Hematopoietic multipotent progenitor cell treated with erythropoietin and hydrocortisone succinate and interleukin-3 and kit ligand, for 8 days (in vitro differentiated cells): ENCODE results near the gene FAM3B.

ENCODE experiments used
- DNase-seq: peaks from one replicate; pipeline ENCODE4 v3.0.0-alpha.2; 2015

The FAM3B gene

DNA sequence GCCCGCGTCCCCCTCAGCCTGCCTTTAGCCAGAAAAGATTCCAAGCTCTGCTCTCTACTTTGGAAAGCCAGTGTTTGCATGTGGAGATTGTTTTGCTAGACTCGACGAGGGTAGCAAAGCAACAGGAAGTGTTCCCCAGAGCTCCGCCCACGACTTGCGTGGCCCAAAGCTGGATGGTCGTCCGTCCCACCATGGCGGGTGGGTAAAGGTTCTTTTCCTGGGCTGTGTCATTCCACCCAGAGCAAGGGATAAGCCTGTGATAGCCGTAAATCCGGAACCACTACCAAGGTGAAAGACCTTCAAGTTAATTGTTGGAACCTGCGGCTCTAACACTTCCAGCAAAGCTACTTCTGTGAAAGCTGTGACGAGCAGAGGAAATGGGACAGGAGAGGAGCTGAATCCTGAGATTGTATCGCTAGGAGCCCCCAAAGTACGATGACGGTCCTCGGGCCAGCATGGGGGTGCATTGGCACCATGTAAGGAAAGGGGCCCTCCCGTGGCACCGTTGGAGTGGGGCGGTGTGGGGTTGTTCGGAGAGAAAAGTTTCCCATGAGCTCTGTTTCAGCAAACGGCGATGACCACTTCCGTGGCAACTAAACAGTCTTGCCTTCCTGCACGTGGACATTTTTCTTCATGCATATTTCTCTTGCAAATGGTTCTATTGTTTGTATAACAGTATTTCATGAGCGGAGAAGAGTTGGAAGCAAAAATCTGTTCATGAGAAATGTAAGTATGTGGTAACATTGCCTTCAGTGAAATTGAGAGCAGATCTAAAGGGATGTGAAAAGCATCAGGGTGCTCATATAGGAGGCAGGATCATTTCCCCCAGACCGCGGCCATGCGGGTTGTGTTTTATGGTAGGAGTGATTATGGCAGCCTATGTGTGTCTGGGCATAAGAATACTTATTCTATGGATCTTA lies 53.6 kb downstream of the FAM3B start:
- DNase-seq, result no peak

DNA sequence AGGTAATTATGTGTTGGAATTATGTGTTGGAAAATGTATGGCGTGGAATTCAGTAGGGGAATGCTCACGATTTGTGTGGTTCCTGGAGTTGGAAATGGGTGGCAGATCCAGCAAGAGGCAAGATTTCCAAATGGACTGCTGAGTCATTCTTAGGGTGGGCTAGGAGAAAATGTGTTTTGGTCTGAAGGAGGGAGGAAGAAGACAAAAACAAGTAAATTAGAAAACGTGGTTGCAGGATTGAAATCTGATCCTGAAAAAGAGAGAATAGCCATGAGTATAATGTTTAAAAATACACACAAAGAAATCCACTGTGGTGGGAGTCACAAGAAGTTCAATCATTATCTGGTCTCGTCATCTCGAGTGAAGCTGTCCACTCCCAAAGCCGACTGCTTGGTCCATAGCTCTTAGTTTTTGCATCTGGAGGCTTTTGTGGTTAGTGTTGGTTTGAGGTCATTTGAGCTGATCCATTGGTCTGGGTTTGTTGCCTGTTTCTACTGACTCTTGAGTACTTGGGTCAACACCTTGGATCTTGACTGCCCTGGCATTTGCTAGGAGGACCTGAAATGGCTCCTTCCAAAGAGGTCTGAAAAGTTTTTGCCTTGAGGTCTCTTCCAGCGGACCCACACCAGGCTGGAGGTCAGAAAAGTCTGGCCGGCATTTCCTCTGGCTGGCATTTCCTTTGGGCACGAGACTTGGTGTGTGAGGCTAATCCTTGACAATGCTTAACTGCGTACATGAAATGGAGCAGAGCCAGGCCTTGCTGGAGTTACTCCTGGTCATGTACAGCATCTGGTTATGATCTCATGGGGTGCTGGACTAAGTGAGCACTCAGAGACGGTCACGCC lies 54.5 kb downstream of the FAM3B start:
- no peak for DNase-seq

DNA sequence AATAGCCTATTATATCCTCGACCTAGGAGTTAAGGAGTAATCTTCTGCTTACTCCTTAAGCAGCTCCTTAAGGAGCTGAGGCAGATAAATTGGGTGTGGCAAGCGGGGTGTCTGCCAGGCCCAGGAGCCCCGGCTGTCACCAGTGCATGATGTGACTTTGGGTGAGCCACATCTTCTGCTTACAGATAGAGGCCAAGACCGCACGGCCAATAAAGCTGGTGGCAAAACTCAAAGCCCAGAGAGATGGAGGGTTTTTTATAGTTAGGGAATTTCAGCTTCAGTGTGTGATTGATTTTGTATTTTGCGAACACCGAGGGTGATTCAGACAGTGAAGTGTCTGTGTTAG lies 55.1 kb downstream of the FAM3B start:
- peak; percentile 6 for DNase-seq

DNA sequence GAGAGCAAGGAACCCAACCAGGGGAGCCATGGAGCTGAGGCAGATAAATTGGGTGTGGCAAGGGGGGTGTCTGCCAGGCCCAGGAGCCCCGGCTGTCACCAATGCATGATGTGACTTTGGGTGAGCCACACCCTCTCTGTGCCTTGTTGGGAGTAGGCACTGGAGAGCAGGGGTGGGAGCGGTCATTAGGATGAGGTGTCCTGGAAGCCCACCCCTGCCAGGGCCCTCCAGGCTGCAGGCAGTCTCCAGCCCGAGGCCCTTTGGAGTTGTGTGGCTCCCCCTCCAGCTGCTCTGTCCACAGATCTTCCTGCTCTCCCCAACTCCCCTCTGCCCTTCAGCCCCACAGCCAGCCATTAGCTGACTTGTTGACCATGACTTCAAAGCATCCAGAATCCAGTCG lies 56.7 kb downstream of the FAM3B start:
- peak; percentile 10 for DNase-seq

DNA sequence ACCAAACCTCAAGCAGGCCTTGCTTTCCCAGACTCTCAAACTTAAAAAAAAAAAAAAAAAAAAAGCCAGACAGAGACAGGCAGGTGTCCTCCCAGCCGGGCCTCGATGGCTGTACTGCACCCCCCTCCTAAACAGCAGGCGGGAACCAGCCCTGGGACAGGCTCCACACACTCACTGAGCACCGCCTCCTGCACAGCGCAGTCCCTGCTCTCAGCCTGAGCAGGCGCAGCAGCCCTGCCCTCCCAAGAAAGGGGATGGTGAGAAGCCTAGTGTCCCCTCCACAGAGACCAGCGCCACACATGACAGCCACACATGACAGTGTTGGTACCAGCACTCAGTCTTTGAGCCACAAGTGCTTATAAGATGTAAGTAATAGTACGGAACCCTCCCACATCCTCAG lies 57.2 kb downstream of the FAM3B start:
- no peak for DNase-seq

DNA sequence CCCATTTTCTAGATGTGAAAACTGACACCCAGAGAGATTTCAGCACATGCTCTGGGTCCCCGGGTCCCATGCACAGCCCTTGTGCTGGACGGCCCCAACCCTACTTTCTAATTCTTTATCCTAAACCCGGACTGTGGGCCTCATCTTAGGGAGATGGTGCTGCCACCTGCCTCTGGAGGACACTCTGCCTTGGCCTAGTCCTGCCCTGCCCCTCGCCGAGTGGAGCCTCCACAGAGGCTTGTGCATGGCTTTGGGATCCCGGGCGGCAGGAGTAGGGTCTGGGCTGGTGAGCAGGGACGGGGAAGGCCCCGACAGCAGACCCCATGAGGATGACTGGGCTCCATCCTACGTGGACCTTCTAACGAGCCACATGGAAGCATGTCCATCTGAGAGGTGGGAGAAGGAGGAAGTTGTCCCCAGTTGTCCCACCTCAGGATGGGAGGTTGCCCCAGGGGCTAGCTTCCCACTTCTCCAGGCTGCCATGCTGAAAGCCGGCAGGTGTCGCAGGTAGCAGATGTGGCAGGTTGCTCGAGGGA lies 57.6 kb downstream of the FAM3B start:
- DNase-seq, result no peak

DNA sequence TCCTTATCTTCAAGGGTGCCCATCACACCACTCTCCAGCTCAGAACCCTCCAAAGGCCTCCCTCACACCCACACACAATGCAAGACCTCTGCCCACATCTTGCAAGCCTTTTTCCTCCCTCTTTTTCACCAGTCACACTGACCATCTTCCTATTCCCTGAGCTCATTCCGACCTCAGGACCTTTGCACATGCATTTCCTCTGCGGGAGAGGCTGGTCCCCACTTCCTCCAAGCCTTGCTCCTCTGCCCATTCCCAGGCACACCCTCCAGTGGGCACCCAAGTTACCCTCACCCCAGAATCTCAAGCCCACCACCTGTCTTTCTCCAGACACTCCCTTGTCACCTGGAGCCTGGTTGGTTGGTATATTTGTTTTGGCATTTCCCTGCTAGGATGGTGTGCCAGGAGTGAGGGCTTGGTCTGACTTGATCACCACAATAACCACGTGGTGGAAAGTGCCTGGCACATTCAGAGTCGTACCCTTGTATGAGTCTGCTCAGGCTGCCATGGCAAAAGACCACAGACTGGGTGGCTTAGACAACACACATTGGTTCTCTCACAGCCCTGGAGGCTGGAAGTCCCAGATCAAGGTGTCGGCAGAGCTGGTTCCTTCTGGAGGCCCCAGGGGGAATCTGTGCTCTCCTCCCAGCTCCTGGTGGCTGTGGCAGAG lies 58.4 kb downstream of the FAM3B start:
- no peak for DNase-seq

DNA sequence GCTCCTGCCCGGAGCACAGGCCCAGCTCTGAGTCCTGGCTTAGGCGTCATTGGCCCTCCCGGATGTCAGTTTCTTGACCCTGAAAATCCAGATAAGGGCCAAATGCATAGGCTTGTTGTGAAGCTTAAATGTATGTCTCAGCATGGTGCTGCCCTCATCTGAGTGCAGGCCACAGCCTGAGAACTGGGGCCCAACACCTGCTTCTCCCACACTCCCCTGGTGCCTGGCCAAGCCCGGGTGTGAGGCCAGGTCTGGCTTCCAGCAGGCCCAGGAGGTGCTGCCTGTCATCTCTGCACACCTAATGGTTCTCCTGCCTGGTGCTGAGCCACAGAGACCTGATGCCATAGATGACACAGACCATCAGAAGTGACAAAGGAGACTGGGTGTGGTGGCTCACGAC lies 59.3 kb downstream of the FAM3B start:
- no peak for DNase-seq

DNA sequence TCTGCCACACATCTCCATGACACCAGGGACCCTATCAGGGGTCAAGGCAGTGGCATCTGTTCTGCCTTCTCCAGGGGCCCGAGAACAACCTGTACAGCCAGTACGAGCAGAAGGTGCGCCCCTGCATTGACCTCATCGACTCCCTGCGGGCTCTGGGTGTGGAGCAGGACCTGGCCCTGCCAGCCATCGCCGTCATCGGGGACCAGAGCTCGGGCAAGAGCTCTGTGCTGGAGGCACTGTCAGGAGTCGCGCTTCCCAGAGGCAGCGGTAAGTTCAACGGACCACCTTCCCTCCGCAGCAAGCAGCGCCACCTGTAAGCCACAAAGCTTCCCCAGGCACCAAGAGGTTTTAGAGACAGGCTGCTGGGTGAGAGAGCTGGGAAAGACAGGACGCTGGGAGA lies 61.1 kb downstream of the FAM3B start:
- DNase-seq, result no peak

DNA sequence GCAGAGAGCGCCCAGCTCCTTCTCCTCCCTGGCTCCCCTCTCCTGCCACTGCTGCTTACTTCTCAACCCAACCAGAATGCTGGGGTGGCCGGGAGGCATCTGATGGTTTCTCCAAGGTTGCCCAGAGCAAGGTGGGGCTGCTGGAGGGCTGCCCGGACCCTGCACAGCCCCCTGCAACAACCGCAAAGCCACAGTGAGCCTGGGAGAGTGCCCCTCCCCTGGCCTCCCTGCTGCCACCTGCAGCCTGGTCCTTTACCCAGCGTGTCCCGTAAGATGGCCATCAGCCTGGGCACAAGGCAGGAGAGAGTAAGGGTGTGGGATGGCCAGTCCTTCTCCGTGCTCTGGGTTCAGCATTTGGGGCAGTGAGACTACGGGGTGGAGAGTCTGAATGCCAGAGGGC lies 62.2 kb downstream of the FAM3B start:
- DNase-seq, result no peak

DNA sequence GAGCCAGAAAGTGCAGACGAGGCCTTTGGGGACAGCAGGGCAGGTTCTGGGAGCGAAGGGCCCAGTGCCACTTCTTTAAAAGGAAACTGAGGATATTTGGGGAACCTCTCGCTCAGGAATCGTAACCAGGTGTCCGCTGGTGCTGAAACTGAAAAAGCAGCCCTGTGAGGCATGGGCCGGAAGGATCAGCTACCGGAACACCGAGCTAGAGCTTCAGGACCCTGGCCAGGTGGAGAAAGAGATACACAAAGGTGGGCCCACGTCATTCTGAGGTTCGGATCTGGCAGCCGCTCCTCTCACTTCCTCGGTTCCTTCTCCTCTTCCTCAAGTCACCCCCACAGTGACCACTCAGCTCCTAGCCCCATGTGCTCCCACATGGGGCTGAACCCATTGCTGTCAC lies 63.3 kb downstream of the FAM3B start:
- DNase-seq, result no peak

DNA sequence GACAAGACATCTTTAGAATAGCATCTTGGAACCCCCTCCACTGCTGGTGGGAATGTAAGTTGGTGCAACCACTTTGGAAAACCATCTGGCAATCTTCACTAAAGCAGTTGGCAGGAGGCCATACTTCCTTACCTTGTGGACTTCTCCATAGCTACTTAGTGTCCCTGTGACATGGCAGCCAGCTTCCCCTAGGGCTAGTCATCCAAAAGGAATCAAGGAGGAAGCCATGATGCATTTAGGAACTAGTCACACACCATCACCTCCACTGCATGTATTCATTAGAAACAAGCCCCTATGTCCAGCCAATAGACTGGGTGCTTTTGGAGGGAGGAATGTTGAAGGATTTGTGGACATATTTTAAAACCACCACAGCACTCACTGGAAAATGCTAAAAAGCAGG lies 65.1 kb downstream of the FAM3B start:
- no peak for DNase-seq

DNA sequence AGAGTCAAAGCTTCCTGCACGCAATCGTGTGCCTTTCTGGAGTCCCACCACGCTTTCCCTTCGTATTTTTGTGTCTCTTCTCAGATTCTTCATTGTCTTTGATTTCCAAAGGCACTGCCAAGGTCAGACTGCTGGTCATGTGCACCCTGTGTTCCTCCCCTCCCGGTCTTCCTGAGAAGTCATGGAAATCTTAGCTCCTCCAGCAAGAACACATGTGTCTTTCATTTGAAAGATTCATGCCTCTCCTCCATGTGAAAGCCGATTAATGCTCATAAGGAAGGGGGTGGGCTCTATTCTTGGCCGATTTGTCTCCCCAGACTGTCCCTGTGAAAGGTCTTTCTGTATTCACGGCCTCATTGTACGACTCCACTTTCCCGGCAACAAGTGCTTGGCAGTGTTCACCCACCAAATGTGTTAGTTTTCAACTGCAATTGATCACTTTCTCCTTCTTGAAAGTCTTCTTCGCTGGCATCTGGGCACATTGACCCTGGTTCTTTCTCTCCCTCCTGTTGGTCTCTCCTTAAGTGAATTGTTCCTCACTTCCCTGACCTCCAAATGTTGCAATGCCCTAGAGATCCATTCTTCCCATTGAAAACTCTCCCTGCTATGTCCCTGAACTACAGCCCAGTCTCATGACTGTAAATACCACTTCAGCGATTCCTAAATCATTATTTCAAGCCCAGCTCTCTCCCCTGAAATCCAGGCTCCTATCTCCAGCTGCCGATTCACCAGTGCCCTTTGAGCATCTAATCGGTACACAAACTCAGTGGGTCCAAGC lies 70.6 kb downstream of the FAM3B start:
- no peak for DNase-seq

DNA sequence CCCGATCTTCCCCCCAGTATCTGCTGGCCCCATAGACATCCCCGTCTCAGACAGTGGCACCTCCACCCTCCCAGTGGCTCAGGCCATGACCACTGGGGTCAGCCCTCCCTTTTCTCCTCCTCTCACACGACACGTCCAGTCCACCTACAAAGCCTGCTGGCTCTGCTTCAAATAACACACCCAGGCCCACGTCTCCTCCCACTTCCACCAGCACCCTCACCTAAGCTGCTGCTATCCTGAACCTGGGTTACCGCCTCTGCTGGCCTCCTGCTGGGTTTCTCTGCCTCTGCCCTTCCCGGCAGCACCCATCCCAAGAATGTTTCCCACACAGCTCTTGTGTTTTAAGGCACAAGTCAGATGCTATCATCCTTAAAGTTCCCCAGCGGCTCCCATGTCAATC lies 71.2 kb downstream of the FAM3B start:
- DNase-seq, result no peak

DNA sequence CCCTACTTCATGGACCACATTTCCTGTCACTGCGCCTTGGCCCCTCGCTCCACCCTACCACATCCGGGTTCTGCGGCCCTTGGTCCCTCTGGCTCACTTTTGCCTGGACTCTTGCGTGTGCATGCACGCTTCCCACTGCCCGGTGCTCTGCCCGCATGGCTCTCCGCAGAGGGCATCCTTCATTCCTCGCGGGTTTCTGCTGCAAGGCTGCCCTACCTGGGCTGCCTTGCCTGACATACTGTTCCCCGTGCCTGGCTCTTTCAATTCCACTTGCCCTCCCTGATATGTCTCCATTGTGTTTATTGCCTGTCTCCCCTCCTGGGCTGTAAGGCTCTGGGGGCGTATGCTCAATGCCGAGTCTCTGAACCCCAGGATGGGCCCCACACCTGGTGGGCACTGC lies 71.7 kb downstream of the FAM3B start:
- DNase-seq, result no peak

DNA sequence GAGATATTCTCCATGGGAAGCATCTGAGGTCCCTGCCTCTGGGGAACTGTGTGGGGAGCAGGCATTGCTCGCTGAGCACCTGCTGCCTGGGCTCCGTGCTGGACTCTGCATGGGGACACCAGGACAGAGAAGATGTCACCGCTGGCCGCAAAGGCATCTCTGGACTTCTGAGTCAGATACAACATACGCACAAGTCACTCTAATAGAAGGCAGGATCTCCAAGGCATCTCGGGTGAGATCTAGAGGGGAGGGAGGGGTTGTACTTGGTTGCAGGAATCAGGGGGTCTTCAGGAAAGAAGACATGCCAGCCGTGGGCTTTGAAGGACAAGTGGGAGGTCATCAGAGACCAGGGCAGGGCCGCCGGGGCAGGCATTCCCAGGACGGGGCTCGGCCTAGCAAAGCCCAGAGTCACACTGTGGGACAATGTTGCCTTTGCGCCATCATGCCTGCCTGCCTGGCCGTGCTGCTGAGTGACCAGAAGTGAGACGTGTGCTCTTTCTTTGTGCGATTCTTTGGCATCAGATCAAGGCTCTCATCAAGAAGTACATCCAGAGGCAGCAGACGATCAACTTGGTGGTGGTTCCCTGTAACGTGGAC lies 73.5 kb downstream of the FAM3B start:
- DNase-seq, result no peak

DNA sequence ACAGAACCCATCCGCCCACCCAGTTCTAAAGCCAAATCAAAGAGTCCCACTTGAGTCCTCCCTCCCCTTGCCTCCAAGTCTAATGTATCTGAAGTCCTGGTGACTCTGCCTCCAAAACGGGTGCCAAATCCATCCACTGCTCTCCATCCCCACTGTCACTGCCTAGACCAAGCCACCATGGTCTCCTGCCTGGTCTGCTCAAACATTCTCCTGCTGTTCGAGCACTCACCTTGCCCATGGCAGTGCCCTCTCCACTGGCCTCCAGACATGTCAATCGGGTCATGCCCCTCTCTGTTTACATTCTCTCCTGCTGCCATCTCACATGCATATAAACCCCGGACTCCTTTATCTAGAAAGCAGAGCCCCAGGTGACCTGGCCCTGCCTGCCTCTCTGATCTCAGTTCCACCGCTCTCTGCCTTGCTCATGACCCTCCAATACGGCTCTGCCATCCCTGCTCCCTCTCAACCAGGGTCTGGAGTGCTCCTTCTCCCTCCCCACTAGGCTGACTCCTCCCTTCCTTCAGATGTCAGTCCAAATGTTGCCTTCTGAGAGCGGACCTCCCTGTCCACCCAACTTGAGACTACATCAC lies 77.4 kb downstream of the FAM3B start:
- DNase-seq, result no peak

DNA sequence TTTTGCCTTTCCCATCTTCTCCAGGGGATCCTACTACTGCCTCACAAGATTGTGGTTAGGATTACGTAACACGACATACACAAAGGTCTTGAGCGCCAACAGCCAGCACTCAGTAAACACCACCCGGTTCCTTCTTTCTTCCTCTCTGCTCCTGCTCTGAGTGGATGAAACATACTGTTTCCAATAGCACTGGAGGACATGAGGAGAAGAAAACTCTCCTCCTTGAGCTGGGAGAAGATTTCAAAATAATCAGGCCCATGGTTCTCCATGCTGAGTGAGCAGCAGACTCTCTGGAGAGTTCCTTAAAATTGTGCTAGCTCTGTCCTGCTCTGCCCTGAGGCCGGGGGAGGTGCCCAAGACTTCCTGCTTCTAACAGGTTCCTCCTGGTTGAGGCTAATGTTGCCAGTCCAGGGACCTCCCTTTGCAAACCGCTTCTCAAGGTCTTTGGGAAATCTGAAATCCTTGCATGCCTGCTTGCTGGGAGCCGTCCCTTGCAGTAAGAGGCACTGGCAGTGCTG lies 80.0 kb downstream of the FAM3B start:
- peak; percentile 9 for DNase-seq

DNA sequence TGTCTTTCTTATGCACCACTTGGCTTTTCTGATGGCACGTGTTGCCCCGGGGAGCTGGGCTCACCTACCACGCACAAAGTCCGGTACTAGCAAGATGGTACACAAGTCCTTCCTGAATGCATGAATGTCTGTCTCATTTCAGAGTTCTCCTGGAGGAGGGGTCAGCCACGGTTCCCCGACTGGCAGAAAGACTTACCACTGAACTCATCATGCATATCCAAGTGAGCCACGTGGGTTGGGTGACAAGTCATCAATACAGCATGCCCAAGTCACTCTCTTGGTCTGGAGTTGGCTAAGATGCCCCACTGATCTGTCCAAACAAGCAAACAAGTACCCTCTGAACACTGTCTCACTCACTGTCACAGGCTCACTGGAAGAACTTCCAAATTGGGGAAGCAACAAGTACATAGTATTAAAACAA lies 80.9 kb downstream of the FAM3B start:
- no peak for DNase-seq

DNA sequence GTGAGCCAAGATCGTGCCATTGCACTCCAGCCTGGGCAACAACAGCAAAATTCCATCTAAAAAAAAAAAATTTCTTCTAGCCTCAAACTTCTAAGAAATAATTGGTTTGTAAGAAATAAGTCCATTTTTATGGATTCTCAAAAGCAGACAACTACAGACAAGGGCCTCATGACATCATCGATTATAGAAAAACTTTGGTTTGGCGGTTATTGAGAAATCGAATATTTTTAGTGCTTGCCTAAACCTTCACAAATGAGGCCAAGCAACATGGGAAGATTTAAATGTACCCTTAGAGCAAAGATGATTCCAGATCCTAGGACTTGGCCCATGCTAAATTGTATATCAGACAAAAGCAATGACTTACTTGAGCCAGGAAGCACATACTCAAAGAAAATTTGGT lies 81.7 kb downstream of the FAM3B start:
- no peak for DNase-seq

DNA sequence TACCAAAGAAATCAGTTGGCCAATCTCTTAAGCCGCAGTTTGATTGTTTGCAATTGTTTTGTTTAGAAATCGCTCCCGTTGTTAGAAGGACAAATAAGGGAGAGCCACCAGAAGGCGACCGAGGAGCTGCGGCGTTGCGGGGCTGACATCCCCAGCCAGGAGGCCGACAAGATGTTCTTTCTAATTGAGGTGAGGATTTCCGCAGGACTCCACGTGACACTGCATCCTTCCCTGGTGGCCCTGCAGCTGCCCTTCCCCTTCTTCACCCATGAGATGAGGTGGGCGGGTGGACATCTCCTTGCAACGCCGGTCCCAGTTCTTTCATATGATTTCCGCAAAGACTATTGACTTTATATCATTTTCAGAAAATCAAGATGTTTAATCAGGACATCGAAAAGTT lies 82.2 kb downstream of the FAM3B start:
- DNase-seq, result no peak
